ENCODE data around the gene CDH4. TPM values are rescaled to one million over a fixed set of nuclear protein-coding genes. Genes with fewer than 3 reads are reported as not detected.

The CDH4 gene
- total RNA-seq, 1 donor from 2014 or later = 8.9 TPM

DNA sequence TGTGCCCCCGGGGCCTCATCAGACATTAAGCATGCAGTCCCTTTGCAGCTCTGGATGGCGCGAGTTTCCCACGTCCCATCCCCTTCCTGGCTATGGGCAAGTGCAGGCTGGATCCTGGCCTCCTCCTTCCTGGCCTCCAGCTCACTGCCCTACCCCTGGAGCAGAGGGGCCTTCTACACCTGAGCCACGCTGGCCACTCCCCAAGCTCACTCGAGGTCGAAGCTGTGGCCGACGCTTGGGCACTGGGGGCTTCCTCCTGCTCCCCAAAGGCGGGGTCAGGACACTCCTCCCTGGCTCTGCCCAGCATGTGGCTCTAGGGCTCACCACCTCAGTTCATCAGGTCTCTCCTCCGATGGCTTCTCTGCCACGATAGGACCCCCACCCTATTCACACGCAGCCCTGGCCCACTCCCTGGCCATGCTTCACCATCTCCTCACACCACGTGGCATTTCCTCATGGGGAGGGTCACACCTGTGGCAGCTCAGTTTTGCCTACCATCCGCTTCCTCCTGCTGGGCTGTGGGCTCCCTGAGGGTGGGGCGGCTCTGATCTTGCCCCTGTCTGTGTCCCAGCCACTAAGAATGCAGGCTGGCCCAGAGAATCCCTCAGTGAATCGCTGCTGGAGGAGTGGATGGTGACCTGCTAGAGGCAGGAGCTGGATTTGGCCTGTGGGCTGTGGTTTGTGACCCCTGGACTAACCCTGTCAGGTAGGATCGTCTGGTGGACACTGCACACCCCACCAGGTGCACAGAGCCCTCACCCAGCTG, 532.9 kb downstream of the CDH4 start:
- peaks cover 3% of the 10 kb centered on the region for H3K36me3 Mint-ChIP-seq (ENCODE audit: low read depth)
- DNase-seq (ENCODE audit: low read depth, low spot score) = no peak
- H3K4me1 Mint-ChIP-seq = peaks cover 15% of the 10 kb centered on the region
- H3K4me3 Mint-ChIP-seq = no peak overlapping the region
- H3K27me3 Mint-ChIP-seq (ENCODE audit: low read depth) = no peaks in the 10 kb centered on the region
- H3K9me3 Mint-ChIP-seq = peaks cover 4% of the 10 kb centered on the region
- TF ChIP-seq, protein P1, sequence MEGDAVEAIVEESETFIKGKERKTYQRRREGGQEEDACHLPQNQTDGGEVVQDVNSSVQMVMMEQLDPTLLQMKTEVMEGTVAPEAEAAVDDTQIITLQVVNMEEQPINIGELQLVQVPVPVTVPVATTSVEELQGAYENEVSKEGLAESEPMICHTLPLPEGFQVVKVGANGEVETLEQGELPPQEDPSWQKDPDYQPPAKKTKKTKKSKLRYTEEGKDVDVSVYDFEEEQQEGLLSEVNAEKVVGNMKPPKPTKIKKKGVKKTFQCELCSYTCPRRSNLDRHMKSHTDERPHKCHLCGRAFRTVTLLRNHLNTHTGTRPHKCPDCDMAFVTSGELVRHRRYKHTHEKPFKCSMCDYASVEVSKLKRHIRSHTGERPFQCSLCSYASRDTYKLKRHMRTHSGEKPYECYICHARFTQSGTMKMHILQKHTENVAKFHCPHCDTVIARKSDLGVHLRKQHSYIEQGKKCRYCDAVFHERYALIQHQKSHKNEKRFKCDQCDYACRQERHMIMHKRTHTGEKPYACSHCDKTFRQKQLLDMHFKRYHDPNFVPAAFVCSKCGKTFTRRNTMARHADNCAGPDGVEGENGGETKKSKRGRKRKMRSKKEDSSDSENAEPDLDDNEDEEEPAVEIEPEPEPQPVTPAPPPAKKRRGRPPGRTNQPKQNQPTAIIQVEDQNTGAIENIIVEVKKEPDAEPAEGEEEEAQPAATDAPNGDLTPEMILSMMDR (conservative IDR thresholded peaks at IDR 0.05) = no peak
- H3K27ac Mint-ChIP-seq (ENCODE audit: unreplicated experiment) = peak overlapping the region; percentile 50

DNA sequence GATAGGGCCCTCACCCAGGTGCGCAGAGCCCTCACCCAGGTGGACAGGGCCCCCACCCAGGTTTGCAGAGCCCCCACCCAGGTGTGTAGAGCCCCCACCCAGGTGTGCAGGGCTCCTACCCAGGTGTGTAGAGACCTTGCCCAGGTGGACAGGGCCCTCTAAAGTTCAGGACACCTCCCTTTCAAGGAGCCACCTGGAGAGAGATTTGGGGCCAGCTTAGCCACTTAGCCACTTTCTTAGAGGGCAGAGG, 533.4 kb downstream of the CDH4 start:
- Mint-ChIP-seq H3K27ac (ENCODE audit: unreplicated experiment) (no peak overlapping the region), H3K4me1 (peaks cover 15% of the 10 kb centered on the region), H3K27me3 (ENCODE audit: low read depth) (no peaks in the 10 kb centered on the region), H3K4me3 (no peak overlapping the region), H3K9me3 (peaks cover 9% of the 10 kb centered on the region), H3K36me3 (ENCODE audit: low read depth) (peaks cover 3% of the 10 kb centered on the region)
- TF ChIP-seq, protein P1 (conservative IDR thresholded peaks at IDR 0.05) = no peak
- no peak for DNase-seq (ENCODE audit: low read depth, low spot score)

DNA sequence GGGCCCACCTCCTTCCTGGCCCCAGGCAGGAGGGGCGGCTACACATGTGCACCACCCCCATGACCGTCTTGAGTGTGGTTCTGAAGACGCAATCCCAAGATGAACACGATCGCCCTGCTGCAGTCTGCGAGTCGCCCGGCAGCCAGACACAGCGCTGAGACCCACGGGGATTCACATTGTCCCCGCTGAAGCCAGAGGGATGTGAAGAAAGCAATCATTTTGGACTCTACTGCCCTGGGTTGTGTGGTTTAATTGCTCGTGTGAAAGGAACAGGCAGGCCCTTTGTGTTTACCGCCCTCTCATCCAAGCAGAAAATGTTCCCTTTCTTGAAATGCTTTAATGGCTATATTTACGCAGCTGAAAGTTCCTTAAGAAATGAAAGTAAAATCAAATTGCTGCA, 534.2 kb downstream of the CDH4 start:
- H3K36me3 Mint-ChIP-seq (ENCODE audit: low read depth) = no peaks in the 10 kb centered on the region
- H3K27ac Mint-ChIP-seq (ENCODE audit: unreplicated experiment) = no peak overlapping the region
- TF ChIP-seq, protein P1 (conservative IDR thresholded peaks at IDR 0.05) = no peak
- no peaks in the 10 kb centered on the region for H3K27me3 Mint-ChIP-seq (ENCODE audit: low read depth)
- peaks cover 15% of the 10 kb centered on the region for H3K4me1 Mint-ChIP-seq
- DNase-seq (ENCODE audit: low read depth, low spot score) = no peak
- peaks cover 14% of the 10 kb centered on the region for H3K9me3 Mint-ChIP-seq
- H3K4me3 Mint-ChIP-seq = no peak overlapping the region

DNA sequence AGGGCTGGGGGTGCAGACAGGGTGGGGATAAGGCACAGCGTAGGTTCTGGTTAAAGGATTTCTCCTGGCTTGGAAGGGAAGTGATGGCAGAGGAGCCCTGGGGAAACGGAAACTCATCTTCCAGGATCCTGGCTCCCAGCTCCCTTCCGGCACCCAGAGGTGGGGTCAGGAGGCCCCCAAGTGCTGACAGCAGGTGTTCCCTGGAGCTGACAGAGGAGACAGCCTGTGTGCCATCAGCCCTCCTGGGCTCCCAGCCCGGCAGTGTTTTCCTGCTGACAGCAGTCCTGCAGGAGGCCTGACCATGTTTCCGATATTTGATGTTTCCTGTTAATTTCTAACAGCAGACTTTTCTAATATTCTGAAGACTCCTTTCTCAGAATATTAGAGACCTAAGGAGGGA, 536.3 kb downstream of the CDH4 start:
- H3K27me3 Mint-ChIP-seq (ENCODE audit: low read depth) = no peaks in the 10 kb centered on the region
- H3K36me3 Mint-ChIP-seq (ENCODE audit: low read depth) = no peaks in the 10 kb centered on the region
- H3K9me3 Mint-ChIP-seq = peaks cover 13% of the 10 kb centered on the region
- no peak for DNase-seq (ENCODE audit: low read depth, low spot score)
- H3K27ac Mint-ChIP-seq (ENCODE audit: unreplicated experiment) = no peak overlapping the region
- no peak overlapping the region for H3K4me3 Mint-ChIP-seq
- peaks cover 15% of the 10 kb centered on the region for H3K4me1 Mint-ChIP-seq
- TF ChIP-seq, protein P1 (conservative IDR thresholded peaks at IDR 0.05) = no peak

DNA sequence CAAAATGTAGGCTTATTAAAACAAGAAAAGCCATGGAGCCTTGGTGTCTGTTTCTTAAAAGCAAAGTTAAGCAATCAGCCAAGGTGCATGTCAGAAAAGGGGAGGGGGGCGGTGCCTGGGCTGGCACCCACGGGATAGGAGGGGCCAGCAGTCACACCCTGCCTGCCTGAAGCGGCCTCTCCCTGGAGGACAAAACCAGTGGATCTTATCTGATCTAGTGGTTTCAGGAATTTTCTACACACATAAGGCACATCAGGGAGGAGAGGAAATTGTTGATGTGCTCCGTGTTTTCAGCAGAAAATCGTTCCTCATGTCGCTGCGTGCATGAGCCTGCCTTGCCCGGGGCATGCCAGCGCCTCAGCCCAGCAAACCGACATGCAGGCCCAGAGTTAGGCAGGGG, 537.3 kb downstream of the CDH4 start:
- Mint-ChIP-seq H3K36me3 (ENCODE audit: low read depth) (no peaks in the 10 kb centered on the region), H3K27me3 (ENCODE audit: low read depth) (no peaks in the 10 kb centered on the region), H3K9me3 (peaks cover 13% of the 10 kb centered on the region), H3K4me1 (peaks cover 15% of the 10 kb centered on the region), H3K27ac (ENCODE audit: unreplicated experiment) (no peak overlapping the region), H3K4me3 (no peak overlapping the region)
- TF ChIP-seq, protein P1 (conservative IDR thresholded peaks at IDR 0.05) = no peak
- no peak for DNase-seq (ENCODE audit: low read depth, low spot score)

All from neural crest cell (in vitro differentiated cells).